Peyer's patch (tissue), 4 donors: ENCODE measurements around the gene ARHGEF7.

ENCODE experiments used
- CTCF ChIP-seq, 6 experiments: fragments of 450-650 bp in 4 of 6; fragments of 200-600 bp in 2 of 6; sonication (generic) in 1 of 6; IDR thresholded peaks; one replicate each; pipeline ENCODE4 v1.5.1; 2017 to 2019; ENCODE audit warnings: antibody characterized with exemption in 6 of 6, mild to moderate bottlenecking in 3 of 6, moderate library complexity in 1 of 6
- POLR2A ChIP-seq, 2 donors: fragments of 450-650 bp; IDR thresholded peaks; one replicate each; pipeline ENCODE4 v1.5.1; 2017; ENCODE audit warnings: antibody characterized with exemption in 2 of 2, mild to moderate bottlenecking in 2 of 2, moderate library complexity in 2 of 2

- TF ChIP-seq CTCF (IDR thresholded peaks at IDR 0.05) (no peak), POLR2A (IDR thresholded peaks at IDR 0.05) (no peak)
Measured at GRCh38 chr13:111065698-111066097, 49.4 kb upstream of the ARHGEF7 start.
